Fibroblast of lung (primary cell): Measurements from ENCODE around the gene MYO1F.
"Not testable (repeated sequence)": the region's sequence is repeated elsewhere in the genome, so short reads cannot be mapped to it uniquely, and the experiment has no call there.

Experiments
- CTCF ChIP-seq, 2 donors: IDR thresholded peaks in 1 of 2; conservative IDR thresholded peaks in 1 of 2; 1 replicate in 1 of 2; 2 replicates in 1 of 2; pipeline ENCODE4 v1.5.1; 2011 to 2012; ENCODE audit warnings: low read length in 2 of 2, control low read depth in 1 of 2, inconsistent platforms in 1 of 2, low read depth in 1 of 2, mild to moderate bottlenecking in 1 of 2
- EZH2 ChIP-seq: IDR thresholded peaks from 2 replicates; pipeline ENCODE4 v1.5.1; 2012; ENCODE audit warnings: low read length, control low read depth, mild to moderate bottlenecking; ENCODE audit errors: missing control alignments

- not testable (repeated sequence) for TF ChIP-seq EZH2; CTCF (conservative IDR thresholded peaks at IDR 0.05 in 1 of 2, IDR thresholded peaks at IDR 0.05 in 1 of 2; ENCODE audit: low read depth in 1 of 2, low read length in 2 of 2)
Observed at GRCh38 chr19:8553729-8554128, 23.5 kb downstream of the MYO1F start.
